ENCODE results near the gene LRRC3B. TPM values are rescaled to one million over a fixed set of nuclear protein-coding genes. Genes with fewer than 3 reads are reported as not detected.

Gene LRRC3B
- total RNA-seq, 1 experiment from 2014 or later = not detected

GRCh38 chr3:26668171-26668570, 45.6 kb downstream of the LRRC3B start:
- intact Hi-C loops (cut with micrococcal nuclease) = no loop called here
- POLR2A ChIA-PET = no interaction called here
- no peaks in the 10 kb centered on the region for H3K9me3 Mint-ChIP-seq (ENCODE audit: unreplicated experiment)
- H3K4me1 Mint-ChIP-seq (ENCODE audit: insufficient read depth, unreplicated experiment) = no peaks in the 10 kb centered on the region
- no TSS peak for BruUV-seq (replicated peaks)
- no peak overlapping the region for H3K4me3 Mint-ChIP-seq (ENCODE audit: unreplicated experiment)
- CTCF ChIA-PET = interaction anchor here (1.6 kb wide), 1 partner anchor 45 kb away, joined by 4 read pairs; no protein-coding TSS in a partner anchor
- no peak for DNase-seq (ENCODE audit: unreplicated experiment)
- no peak for TF ChIP-seq CTCF (IDR thresholded peaks at IDR 0.05; ENCODE audit: unreplicated experiment)
- no peak overlapping the region for H3K27ac Mint-ChIP-seq (ENCODE audit: low read depth, unreplicated experiment)
- H3K36me3 Mint-ChIP-seq (ENCODE audit: insufficient read depth, unreplicated experiment) = no peaks in the 10 kb centered on the region
- no peaks in the 10 kb centered on the region for H3K27me3 Mint-ChIP-seq (ENCODE audit: insufficient read depth, unreplicated experiment)

- intact Hi-C loops (cut with micrococcal nuclease) = no loop called here
- CTCF ChIA-PET = interaction anchor here (1.6 kb wide), 1 partner anchor 44 kb away, joined by 4 read pairs; no protein-coding TSS in a partner anchor
These were observed 46.1 kb downstream of the LRRC3B start for GRCh38 chr3:26668696-26669095.

GRCh38 chr3:26675336-26675735, 52.8 kb downstream of the LRRC3B start:
- H3K4me3 Mint-ChIP-seq (ENCODE audit: unreplicated experiment) = no peak overlapping the region
- no peak for DNase-seq (ENCODE audit: unreplicated experiment)
- no peaks in the 10 kb centered on the region for H3K9me3 Mint-ChIP-seq (ENCODE audit: unreplicated experiment)
- H3K27ac Mint-ChIP-seq (ENCODE audit: low read depth, unreplicated experiment) = no peak overlapping the region
- H3K27me3 Mint-ChIP-seq (ENCODE audit: insufficient read depth, unreplicated experiment) = no peaks in the 10 kb centered on the region
- no peaks in the 10 kb centered on the region for H3K4me1 Mint-ChIP-seq (ENCODE audit: insufficient read depth, unreplicated experiment)
- ChIA-PET CTCF (interaction anchor here (0.6 kb wide), 1 partner anchor 69 kb away, joined by 4 read pairs; no protein-coding TSS in a partner anchor), POLR2A (no interaction called here)
- intact Hi-C loops (cut with micrococcal nuclease) = no loop called here
- no TSS peak for BruUV-seq (replicated peaks)
- H3K36me3 Mint-ChIP-seq (ENCODE audit: insufficient read depth, unreplicated experiment) = no peaks in the 10 kb centered on the region
- TF ChIP-seq CTCF (IDR thresholded peaks at IDR 0.05; ENCODE audit: unreplicated experiment) = no peak

More at GRCh38 chr3:26668696-26669095, 46.1 kb downstream of the LRRC3B start:
- Mint-ChIP-seq H3K4me3 (ENCODE audit: unreplicated experiment) (no peak overlapping the region), H3K4me1 (ENCODE audit: insufficient read depth, unreplicated experiment) (no peaks in the 10 kb centered on the region), H3K9me3 (ENCODE audit: unreplicated experiment) (no peaks in the 10 kb centered on the region), H3K27ac (ENCODE audit: low read depth, unreplicated experiment) (no peak overlapping the region), H3K27me3 (ENCODE audit: insufficient read depth, unreplicated experiment) (no peaks in the 10 kb centered on the region), H3K36me3 (ENCODE audit: insufficient read depth, unreplicated experiment) (no peaks in the 10 kb centered on the region)
- TF ChIP-seq CTCF (IDR thresholded peaks at IDR 0.05; ENCODE audit: unreplicated experiment) = no peak
- DNase-seq (ENCODE audit: unreplicated experiment) = no peak
- BruUV-seq (replicated peaks) = no TSS peak
- POLR2A ChIA-PET = interaction anchor here (0.6 kb wide), 1 partner anchor 178 kb away, joined by 4 read pairs; no protein-coding TSS in a partner anchor

GRCh38 chr3:26681632-26682031, 59.1 kb downstream of the LRRC3B start:
- no peaks in the 10 kb centered on the region for H3K27me3 Mint-ChIP-seq (ENCODE audit: insufficient read depth, unreplicated experiment)
- ChIA-PET POLR2A (no interaction called here), CTCF (no interaction called here)
- no peak overlapping the region for H3K27ac Mint-ChIP-seq (ENCODE audit: low read depth, unreplicated experiment)
- H3K4me1 Mint-ChIP-seq (ENCODE audit: insufficient read depth, unreplicated experiment) = no peaks in the 10 kb centered on the region
- intact Hi-C loops (cut with micrococcal nuclease) = no loop called here
- no peak for DNase-seq (ENCODE audit: unreplicated experiment)
- TF ChIP-seq CTCF (IDR thresholded peaks at IDR 0.05; ENCODE audit: unreplicated experiment) = no peak
- H3K9me3 Mint-ChIP-seq (ENCODE audit: unreplicated experiment) = peaks cover 6% of the 10 kb centered on the region
- BruUV-seq (replicated peaks) = no TSS peak
- H3K4me3 Mint-ChIP-seq (ENCODE audit: unreplicated experiment) = no peak overlapping the region
- no peaks in the 10 kb centered on the region for H3K36me3 Mint-ChIP-seq (ENCODE audit: insufficient read depth, unreplicated experiment)

Measured in MCF 10A (cell line).